Neural progenitor cell (in vitro differentiated cells): ENCODE measurements around the gene PAM. TPM values are rescaled to one million over a fixed set of nuclear protein-coding genes. Genes with fewer than 3 reads are reported as not detected.
A peak's percentile ranks its signal among the peaks of the same experiment; 100 is the strongest.

Experiments used
- DNase-seq: peaks from one replicate; pipeline ENCODE4 v3.0.0-alpha.2; 2016; ENCODE audit warnings: low spot score
- H2AFZ ChIP-seq: fragments of 200-600 bp; sonication (generic); replicated peaks from 2 replicates; pipeline ENCODE4 v1.6.1; 2016; ENCODE audit warnings: antibody characterized with exemption
- H3F3A ChIP-seq: fragments of 200-600 bp; sonication (generic); 2 replicates; pipeline ENCODE4 v1.6.1; 2016; ENCODE audit warnings: antibody characterized with exemption, low read depth
- H3K27ac ChIP-seq: fragments of 200-600 bp; sonication (generic); 2 replicates; pipeline ENCODE4 v1.5.1; 2016; ENCODE audit warnings: mild to moderate bottlenecking
- H3K27me3 ChIP-seq: fragments of 200-600 bp; sonication (generic); 2 replicates; pipeline ENCODE4 v1.6.1; 2016; ENCODE audit warnings: mild to moderate bottlenecking, moderate library complexity
- H3K36me3 ChIP-seq: fragments of 200-600 bp; sonication (generic); 2 replicates; pipeline ENCODE4 v1.5.1; 2016
- H3K4me1 ChIP-seq: fragments of 200-600 bp; sonication (generic); 2 replicates; pipeline ENCODE4 v1.6.1; 2016; ENCODE audit warnings: mixed run types
- H3K4me2 ChIP-seq: fragments of 200-600 bp; sonication (generic); 2 replicates; pipeline ENCODE4 v1.6.1; 2016
- H3K4me3 ChIP-seq: fragments of 200-600 bp; sonication (generic); 2 replicates; pipeline ENCODE4 v1.5.1; 2016
- H3K79me2 ChIP-seq: fragments of 200-600 bp; sonication (generic); 2 replicates; pipeline ENCODE4 v1.6.1; 2016; ENCODE audit warnings: low read depth
- H3K9ac ChIP-seq: fragments of 200-600 bp; sonication (generic); 2 replicates; pipeline ENCODE4 v1.6.1; 2016
- H3K9me3 ChIP-seq: fragments of 200-600 bp; sonication (generic); 2 replicates; pipeline ENCODE4 v1.5.1; 2016; ENCODE audit warnings: low read depth
- H4K20me1 ChIP-seq: fragments of 200-600 bp; sonication (generic); 2 replicates; pipeline ENCODE4 v1.6.1; 2016; ENCODE audit warnings: low read depth
- H3K27ac Mint-ChIP-seq: 3 replicates; pipeline ENCODE4 v1.8.0; 2021; ENCODE audit warnings: mixed read lengths
- H3K27me3 Mint-ChIP-seq: 2 replicates; pipeline ENCODE4 v1.8.0; 2022; ENCODE audit warnings: low read depth, mild to moderate bottlenecking, inconsistent platforms, moderate library complexity, mixed read lengths; ENCODE audit not compliant: insufficient read depth
- H3K36me3 Mint-ChIP-seq: 3 replicates; pipeline ENCODE4 v1.8.0; 2021; ENCODE audit warnings: mixed read lengths
- H3K4me1 Mint-ChIP-seq: 3 replicates; pipeline ENCODE4 v1.8.0; 2021; ENCODE audit warnings: mixed read lengths
- H3K4me3 Mint-ChIP-seq: 3 replicates; pipeline ENCODE4 v1.8.0; 2021; ENCODE audit warnings: mild to moderate bottlenecking, moderate library complexity, mixed read lengths
- H3K9me3 Mint-ChIP-seq: 3 replicates; pipeline ENCODE4 v1.8.0; 2020; ENCODE audit warnings: mixed read lengths
- CTCF ChIP-seq: fragments of 200-600 bp; sonication (generic); IDR thresholded peaks from 2 replicates; pipeline ENCODE4 v1.5.1; 2017; ENCODE audit warnings: antibody characterized with exemption, mild to moderate bottlenecking
- EZH2 ChIP-seq: fragments of 200-600 bp; sonication (generic); IDR thresholded peaks from 2 replicates; pipeline ENCODE4 v1.6.1; 2017; ENCODE audit warnings: antibody characterized with exemption, mild to moderate bottlenecking, moderate library complexity
- EZH2phosphoT487 ChIP-seq: fragments of 200-600 bp; sonication (generic); IDR thresholded peaks from 2 replicates; pipeline ENCODE4 v1.6.1; 2017; ENCODE audit warnings: antibody characterized with exemption
- total RNA-seq: library from RNA; depleted of rRNA; stranded (reverse); fragments of >200 nt; gene quantifications from 2 replicates; pipeline ENCODE4 v1.2.3, GENCODE V29; 2015; ENCODE audit warnings: low replicate concordance

PAM gene
- total RNA-seq, 1 donor from 2014 or later = 246 TPM

GRCh38 chr5:102974177-102974576, 219.1 kb downstream of the PAM start:
- Histone ChIP-seq H2AFZ (no peak overlapping the region), H3K36me3 (no peaks in the 10 kb centered on the region), H3K4me3 (no peak overlapping the region), H3K4me1 (no peaks in the 10 kb centered on the region), H3K9ac (no peak overlapping the region), H3K27ac (no peak overlapping the region), H4K20me1 (no peaks in the 10 kb centered on the region), H3F3A (no peaks in the 10 kb centered on the region), H3K79me2 (no peaks in the 10 kb centered on the region), H3K9me3 (no peaks in the 10 kb centered on the region), H3K4me2 (no peak overlapping the region), H3K27me3 (no peaks in the 10 kb centered on the region)
- Mint-ChIP-seq H3K27ac (no peak overlapping the region), H3K4me1 (peaks cover 15% of the 10 kb centered on the region), H3K36me3 (peaks cover 24% of the 10 kb centered on the region), H3K4me3 (no peak overlapping the region), H3K9me3 (no peaks in the 10 kb centered on the region), H3K27me3 (no peaks in the 10 kb centered on the region)
- no peak for DNase-seq
- TF ChIP-seq CTCF = no peak
- TF ChIP-seq EZH2phosphoT487 = no peak
- no peak for TF ChIP-seq EZH2

- peaks cover 15% of the 10 kb centered on the region for H3K4me1 Mint-ChIP-seq
- no peaks in the 10 kb centered on the region for H3K79me2 ChIP-seq
- H3K27me3 Mint-ChIP-seq = no peaks in the 10 kb centered on the region
- H2AFZ ChIP-seq = no peak overlapping the region
- no peak overlapping the region for H3K4me2 ChIP-seq
- H3F3A ChIP-seq = no peaks in the 10 kb centered on the region
- TF ChIP-seq EZH2phosphoT487 (no peak), EZH2 (no peak), CTCF (no peak)
- H3K9ac ChIP-seq = no peak overlapping the region
- H3K9me3 Mint-ChIP-seq = no peaks in the 10 kb centered on the region
- no peaks in the 10 kb centered on the region for H4K20me1 ChIP-seq
- H3K36me3 ChIP-seq = no peaks in the 10 kb centered on the region
- no peak overlapping the region for H3K4me3 Mint-ChIP-seq
- H3K36me3 Mint-ChIP-seq = peaks cover 24% of the 10 kb centered on the region
- H3K4me3 ChIP-seq = no peak overlapping the region
- H3K27ac ChIP-seq = no peak overlapping the region
- peak overlapping the region; percentile 94 for H3K27ac Mint-ChIP-seq
- H3K9me3 ChIP-seq = no peaks in the 10 kb centered on the region
- no peaks in the 10 kb centered on the region for H3K4me1 ChIP-seq
- H3K27me3 ChIP-seq = no peaks in the 10 kb centered on the region
- DNase-seq = no peak
Observed at GRCh38 chr5:102975045-102975444, 219.9 kb downstream of the PAM start.

- Mint-ChIP-seq H3K27me3 (no peaks in the 10 kb centered on the region), H3K9me3 (no peaks in the 10 kb centered on the region), H3K4me3 (no peak overlapping the region), H3K36me3 (peaks cover 24% of the 10 kb centered on the region), H3K27ac (peak overlapping the region; percentile 75), H3K4me1 (peaks cover 15% of the 10 kb centered on the region)
- no peak for DNase-seq
- Histone ChIP-seq H3K79me2 (no peaks in the 10 kb centered on the region), H4K20me1 (no peaks in the 10 kb centered on the region), H3K27ac (no peak overlapping the region), H3K4me3 (no peak overlapping the region), H3F3A (no peaks in the 10 kb centered on the region), H3K4me1 (no peaks in the 10 kb centered on the region), H2AFZ (no peak overlapping the region), H3K4me2 (no peak overlapping the region), H3K27me3 (no peaks in the 10 kb centered on the region), H3K36me3 (no peaks in the 10 kb centered on the region), H3K9me3 (no peaks in the 10 kb centered on the region), H3K9ac (no peak overlapping the region)
- TF ChIP-seq EZH2 = no peak
- no peak for TF ChIP-seq EZH2phosphoT487
- no peak for TF ChIP-seq CTCF
Observed at GRCh38 chr5:102975457-102976182, 220.5 kb downstream of the PAM start.
